ENCODE measurements around the gene UBE2L5. TPM values are rescaled to one million over a fixed set of nuclear protein-coding genes. Genes with fewer than 3 reads are reported as not detected.
"Not testable (repeated sequence)": the region's sequence is repeated elsewhere in the genome, so short reads cannot be mapped to it uniquely, and the experiment has no call there.

UBE2L5 gene
- total RNA-seq, 2 donors from 2014 or later: 0.18 to 5.2 TPM

GRCh38 chr13:30443957-30444404, 21.7 kb downstream of the UBE2L5 start:
- no peak overlapping the region for H3K27ac ChIP-seq
- no peaks in the 10 kb centered on the region for H3K4me1 ChIP-seq (replicated peaks)
- no peak for DNase-seq (ENCODE audit: low spot score)
- WGBS: 91% methylated on average over 12 of the region's 12 CpGs
- TF ChIP-seq CTCF (IDR thresholded peaks at IDR 0.05): no peak
- TF ChIP-seq POLR2AphosphoS5 (IDR thresholded peaks at IDR 0.05): no peak
- no peak for TF ChIP-seq POLR2A (IDR thresholded peaks at IDR 0.05)
- intact Hi-C loops (cut with DNase I): no loop called here
- H3K4me3 ChIP-seq: no peak overlapping the region
- no peaks in the 10 kb centered on the region for H3K36me3 ChIP-seq
- H3K27me3 ChIP-seq (replicated peaks; ENCODE audit: insufficient read depth): no peaks in the 10 kb centered on the region
- H3K9me3 ChIP-seq: no peaks in the 10 kb centered on the region

GRCh38 chr13:30446126-30446500, 23.8 kb downstream of the UBE2L5 start:
- Histone ChIP-seq H3K4me1 (replicated peaks) (no peaks in the 10 kb centered on the region), H3K27ac (peak overlapping the region; percentile 22 to 45), H3K36me3 (no peaks in the 10 kb centered on the region), H3K9me3 (no peaks in the 10 kb centered on the region), H3K27me3 (replicated peaks; ENCODE audit: insufficient read depth) (no peaks in the 10 kb centered on the region), H3K4me3 (peak overlapping the region in 1 of 2 donors; percentile 12)
- no peak for TF ChIP-seq POLR2AphosphoS5 (IDR thresholded peaks at IDR 0.05)
- no peak for TF ChIP-seq POLR2A (IDR thresholded peaks at IDR 0.05)
- TF ChIP-seq CTCF (IDR thresholded peaks at IDR 0.05): no peak
- no peak for DNase-seq (ENCODE audit: low spot score)
- intact Hi-C loops (cut with DNase I): no loop called here
- WGBS: 39% methylated on average over 7 of the region's 7 CpGs

GRCh38 chr13:30448441-30448840, 26.1 kb downstream of the UBE2L5 start:
- Histone ChIP-seq H3K27ac (no peak overlapping the region), H3K9me3 (no peaks in the 10 kb centered on the region), H3K4me1 (replicated peaks) (no peaks in the 10 kb centered on the region), H3K27me3 (replicated peaks; ENCODE audit: insufficient read depth) (no peaks in the 10 kb centered on the region), H3K36me3 (no peaks in the 10 kb centered on the region), H3K4me3 (no peak overlapping the region)
- WGBS: 92% methylated on average over 4 of the region's 4 CpGs
- TF ChIP-seq CTCF (IDR thresholded peaks at IDR 0.05) (no peak), POLR2AphosphoS5 (IDR thresholded peaks at IDR 0.05) (no peak), POLR2A (IDR thresholded peaks at IDR 0.05) (no peak)
- no peak for DNase-seq (ENCODE audit: low spot score)
- intact Hi-C loops (cut with DNase I): no loop called here

GRCh38 chr13:30450066-30450465, 27.8 kb downstream of the UBE2L5 start:
- no peaks in the 10 kb centered on the region for H3K36me3 ChIP-seq
- WGBS: 97% methylated on average over 2 of the region's 2 CpGs
- H3K27me3 ChIP-seq (replicated peaks; ENCODE audit: insufficient read depth): no peaks in the 10 kb centered on the region
- TF ChIP-seq CTCF (IDR thresholded peaks at IDR 0.05): no peak
- no peak for TF ChIP-seq POLR2A (IDR thresholded peaks at IDR 0.05)
- no peak for TF ChIP-seq POLR2AphosphoS5 (IDR thresholded peaks at IDR 0.05)
- H3K4me3 ChIP-seq: no peak overlapping the region
- no peak for DNase-seq (ENCODE audit: low spot score)
- no peak overlapping the region for H3K27ac ChIP-seq
- intact Hi-C loops (cut with DNase I): loop anchor here (10.0 kb wide), 2 partner anchors 195 to 595 kb away; no protein-coding TSS in a partner anchor
- H3K9me3 ChIP-seq: no peaks in the 10 kb centered on the region
- no peaks in the 10 kb centered on the region for H3K4me1 ChIP-seq (replicated peaks)

GRCh38 chr13:30451476-30451875, 29.2 kb downstream of the UBE2L5 start:
- not testable (repeated sequence) for H3K27ac ChIP-seq; H3K4me3 ChIP-seq; H3K36me3 ChIP-seq; H3K9me3 ChIP-seq; H3K27me3 ChIP-seq (replicated peaks; ENCODE audit: insufficient read depth); H3K4me1 ChIP-seq (replicated peaks); DNase-seq (ENCODE audit: low spot score)
- 94% methylated on average over 12 of the region's 12 CpGs for WGBS
- intact Hi-C loops (cut with DNase I): loop anchor here (10.0 kb wide), 2 partner anchors 197 to 593 kb away; no protein-coding TSS in a partner anchor

All from prostate gland (tissue), 2 donors.